Measurements from ENCODE around the gene PKMYT1.

Gene PKMYT1

DNA sequence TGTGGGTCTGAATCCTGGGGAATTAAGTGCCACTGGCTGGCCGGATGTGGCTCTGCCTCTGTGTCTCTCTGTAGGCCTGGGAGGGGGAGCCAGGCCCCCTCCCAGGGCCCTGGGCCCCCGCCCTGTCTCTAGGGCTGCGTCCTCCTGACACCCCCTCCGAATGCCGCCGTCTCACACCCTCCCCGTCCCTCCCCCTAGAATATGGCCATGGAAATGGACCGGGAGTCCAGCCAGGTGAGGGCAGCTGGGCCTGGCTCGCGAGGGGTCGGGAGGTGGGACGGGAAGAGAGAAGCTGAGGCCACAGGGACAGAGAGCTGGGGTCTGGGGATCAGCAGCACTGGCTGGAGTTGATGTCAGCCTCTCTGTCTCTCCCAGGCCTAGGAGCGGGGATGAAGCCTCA is 16.1 kb upstream of the PKMYT1 start:
- DNase-seq (ENCODE audit: low spot score), result no peak

DNA sequence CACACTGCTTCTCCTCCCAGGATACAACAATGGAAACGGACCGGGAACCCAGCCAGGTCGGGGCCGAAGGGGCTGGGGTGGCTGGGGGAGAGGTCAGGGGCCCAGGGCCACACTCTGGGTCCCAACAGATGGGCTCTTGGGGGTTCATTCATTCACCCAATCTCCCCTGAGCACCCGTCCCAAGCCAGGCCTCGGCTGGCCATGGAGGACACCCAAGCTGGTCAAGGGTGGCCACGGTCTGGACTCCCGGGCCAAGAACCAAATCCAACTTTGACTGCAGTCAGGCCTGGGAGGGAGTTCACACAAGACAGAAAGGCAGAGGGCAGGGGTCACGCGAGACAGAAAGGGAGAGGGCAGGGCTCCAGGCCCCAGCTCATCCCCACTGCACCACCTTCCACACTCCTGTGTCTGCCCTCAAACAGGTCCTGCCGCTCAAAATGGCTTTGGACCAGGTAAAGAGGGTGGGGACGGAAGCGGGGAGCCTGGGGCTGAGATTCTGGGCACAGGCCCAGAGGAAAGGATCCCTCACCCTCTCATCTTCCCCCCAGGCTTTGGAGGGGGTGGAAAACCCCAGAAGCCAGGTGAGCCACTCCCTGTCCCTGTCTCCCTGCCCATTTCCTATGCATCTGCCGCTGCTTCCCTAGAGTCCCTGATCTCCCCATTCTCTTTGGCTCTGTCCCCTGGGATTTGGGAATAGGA is 12.3 kb upstream of the PKMYT1 start:
- no peak for DNase-seq (ENCODE audit: low spot score)

DNA sequence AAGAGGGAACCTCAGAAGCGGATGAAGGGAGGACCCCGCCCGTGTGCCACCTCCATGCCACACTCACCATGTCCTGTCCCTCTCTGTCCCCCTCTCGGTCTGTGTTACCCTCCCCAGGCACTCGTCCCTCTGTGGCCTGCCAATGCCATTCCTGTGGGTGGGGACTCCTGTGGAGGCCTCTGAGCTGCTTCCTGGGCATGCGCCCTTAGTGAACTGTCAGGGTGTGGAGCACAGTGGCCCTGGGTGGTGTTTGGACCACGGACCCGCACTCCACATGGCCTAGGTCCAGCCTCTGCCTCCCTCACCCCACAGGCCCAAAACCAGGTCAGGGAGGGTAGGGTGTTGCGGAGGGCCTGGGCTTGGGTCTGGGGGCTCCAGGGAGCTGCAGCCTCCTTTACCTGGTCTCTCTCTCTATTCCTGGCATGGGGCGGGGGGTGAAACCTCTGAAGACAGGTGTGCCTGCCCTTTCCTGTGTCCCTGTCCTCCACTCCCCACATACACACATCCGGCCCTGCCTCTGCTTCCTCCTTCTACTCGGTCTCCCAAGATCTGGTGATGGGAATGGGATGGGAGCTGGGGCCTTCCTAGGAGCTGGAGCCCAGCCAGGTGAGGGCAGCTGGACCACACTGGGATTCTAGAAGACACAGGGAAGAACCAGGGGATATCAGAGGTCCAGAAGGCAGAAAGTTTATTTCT is 11.5 kb upstream of the PKMYT1 start:
- no peak for DNase-seq (ENCODE audit: low spot score)

DNA sequence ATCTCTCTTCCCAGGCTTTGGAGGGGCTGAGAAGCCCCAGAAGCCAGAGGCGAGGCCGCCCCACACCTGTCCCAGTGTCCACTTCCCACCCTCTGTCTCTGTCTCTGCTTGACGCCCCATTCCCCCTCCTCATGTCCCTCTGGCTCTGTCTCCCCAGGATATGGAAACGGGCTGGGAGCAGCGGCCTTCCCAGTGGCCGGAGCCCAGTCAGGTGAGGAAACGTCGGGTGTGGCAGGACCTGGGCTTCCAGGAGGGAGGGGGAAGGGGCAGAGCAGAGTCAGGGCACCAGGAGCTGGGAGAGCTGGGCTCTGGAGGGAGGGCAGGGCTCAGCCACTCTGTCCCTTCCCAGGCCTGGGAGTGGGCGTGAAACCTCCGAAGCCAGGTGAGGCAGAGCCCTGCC is 10.6 kb upstream of the PKMYT1 start:
- no peak for DNase-seq (ENCODE audit: low spot score)

DNA sequence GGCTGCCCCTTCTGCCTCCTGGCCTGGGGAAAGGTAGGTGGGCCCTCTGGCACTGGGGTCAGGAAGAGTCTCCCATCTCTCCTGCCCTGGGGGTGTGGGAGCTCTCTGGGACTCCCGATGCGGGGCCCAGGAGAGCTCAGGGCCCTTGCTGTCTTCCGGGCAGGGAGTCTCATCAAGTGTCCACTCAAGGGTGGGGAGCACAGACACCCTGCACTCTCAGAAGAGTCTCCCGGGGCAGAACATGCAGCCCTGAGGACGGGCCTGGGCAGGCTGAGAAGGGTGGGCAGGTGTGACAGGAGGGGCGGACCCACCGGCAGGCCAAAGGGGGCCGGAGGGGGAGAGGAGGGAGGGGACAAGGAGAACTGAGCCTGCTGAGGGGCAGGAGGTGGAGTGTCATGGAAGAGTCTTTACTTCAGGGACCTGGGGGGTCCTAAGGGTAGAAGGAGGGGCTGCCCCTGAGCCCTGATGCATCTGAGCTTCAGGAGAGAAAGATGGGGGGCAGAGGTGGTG is 8.4 kb upstream of the PKMYT1 start:
- no peak for DNase-seq (ENCODE audit: low spot score)

DNA sequence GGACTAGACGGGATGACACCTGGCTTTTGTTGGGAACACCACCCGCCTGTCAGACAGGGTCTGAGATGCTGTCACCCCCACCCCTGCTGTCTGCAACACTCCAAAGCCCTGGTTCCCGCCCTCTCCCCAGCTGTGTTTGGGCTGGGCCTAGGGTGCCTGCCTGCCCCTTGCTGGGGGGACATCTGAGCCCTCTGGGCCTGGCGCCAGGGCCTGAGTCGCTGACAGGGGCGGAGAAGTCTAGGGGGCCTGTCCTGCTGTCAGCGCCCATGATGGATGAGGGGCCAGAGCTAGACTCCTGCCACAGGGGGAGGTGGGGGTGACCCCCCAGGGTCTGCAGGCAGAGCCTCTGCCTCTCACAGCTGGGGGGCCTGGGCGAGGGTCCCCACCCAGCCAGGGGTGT is 7.6 kb upstream of the PKMYT1 start:
- no peak for DNase-seq (ENCODE audit: low spot score)

DNA sequence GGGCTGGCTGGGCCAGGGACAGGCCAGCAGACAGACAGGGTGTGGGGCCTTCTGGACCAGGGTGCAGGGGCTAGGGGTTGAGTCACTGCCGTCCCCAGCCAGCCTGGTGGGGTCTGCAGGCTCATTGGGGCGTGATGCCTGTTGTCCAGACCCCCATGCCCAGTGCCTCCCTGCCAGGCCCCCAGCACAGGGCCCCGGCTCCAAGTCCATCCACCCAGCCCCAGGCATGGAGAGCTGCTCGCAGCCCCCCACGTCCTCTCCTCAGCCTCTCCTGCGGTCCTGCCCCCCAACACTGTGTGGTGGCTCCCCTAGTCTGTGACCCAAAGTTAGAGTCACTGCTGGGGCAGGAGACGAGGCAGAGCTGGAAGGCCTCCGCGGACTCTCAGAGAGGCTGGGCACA is 7.0 kb upstream of the PKMYT1 start:
- DNase-seq (ENCODE audit: low spot score), result no peak

DNA sequence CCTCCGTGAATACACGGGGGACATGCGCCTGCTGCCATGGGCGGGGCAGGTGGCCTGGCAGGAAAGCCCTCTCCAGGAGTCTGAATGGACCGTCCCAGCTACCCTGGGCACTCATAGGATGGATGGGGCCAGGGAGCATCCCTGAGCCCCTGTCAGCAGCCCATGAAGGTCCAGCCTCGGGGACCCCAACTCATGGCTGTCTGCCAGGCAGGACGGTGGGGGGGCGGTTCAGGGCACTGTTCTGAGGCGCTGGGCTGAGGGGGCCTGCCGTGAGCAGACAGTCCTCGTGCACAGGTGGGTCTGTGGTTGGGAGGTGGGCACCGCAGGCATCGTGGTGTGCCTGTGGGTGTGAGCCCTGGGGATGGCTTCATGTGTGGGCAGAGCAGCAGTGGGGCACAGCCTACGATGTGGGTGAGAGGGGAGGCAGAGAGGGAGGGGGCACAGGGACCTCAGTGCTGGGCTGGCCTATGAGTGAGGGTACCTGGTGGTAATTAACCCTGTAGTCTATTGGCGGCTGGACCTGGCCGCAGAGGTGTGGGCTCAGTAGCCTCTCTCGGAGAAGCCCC is 6.5 kb upstream of the PKMYT1 start:
- DNase-seq (ENCODE audit: low spot score), result no peak

DNA sequence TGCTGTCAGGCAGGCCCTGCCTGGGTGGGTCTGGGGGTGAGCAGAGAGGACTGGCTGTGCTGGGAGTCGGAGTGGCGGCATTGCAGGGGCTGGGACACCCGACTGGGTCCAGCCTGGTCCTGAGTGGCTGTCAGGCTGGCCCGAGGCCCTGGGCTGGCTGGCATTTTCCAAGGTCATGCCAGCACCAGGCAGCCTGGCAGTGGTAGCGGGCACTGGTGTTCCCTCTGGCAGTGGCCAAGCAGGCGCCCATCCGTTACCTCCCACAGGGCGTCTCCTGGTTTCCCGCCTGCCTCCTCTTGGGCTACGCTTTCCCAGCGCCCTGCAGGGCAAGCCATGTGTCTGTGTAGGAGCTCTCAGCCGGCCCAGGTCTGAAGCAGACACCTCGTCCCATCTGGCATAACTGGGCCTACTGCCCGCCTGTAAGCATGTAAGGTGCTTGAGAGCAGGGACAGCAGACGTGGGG is 5.7 kb upstream of the PKMYT1 start:
- DNase-seq (ENCODE audit: low spot score), result peak; percentile 94

DNA sequence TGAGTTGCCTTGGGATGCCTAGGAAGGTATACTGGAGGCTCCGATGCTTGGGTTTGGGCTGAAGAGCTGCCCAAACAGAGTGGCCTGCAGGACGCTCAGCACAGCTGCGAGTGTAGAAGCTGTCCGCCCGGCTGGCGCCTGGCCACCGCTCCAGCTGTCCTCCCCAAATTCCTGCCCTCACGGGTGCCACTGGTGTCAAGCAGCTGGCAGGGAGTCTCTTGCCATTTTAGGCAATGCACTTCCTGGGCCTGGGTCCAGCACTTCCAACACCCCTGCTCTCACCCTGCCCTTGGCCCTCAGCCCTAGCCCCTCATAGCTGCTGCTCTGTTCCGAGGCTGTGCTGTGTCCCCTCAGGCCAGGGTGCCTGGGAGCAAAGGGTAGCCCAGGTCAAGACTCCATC is 5.2 kb upstream of the PKMYT1 start:
- no peak for DNase-seq (ENCODE audit: low spot score)

DNA sequence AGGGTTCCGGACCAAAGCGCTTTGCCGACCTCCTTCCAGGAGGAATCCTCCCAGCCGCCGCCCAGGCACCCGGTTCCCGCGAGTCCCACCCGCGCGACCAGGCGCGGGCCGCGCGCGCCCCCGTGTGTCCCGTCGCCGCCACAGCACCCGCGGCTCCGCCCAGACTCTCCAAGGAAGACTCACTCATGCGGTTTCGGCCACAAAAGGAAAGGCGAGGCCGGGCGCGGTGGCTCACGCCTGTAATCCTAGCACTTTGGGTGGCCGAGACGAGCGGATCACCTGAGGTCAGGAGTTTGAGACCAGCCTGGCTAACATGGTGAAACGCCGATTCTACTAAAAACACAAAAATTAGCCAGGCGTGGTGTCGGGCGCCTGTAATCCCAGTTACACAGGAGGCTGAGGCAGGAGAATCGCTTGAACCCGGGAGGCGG is 3.5 kb upstream of the PKMYT1 start:
- peak; percentile 74 for DNase-seq (ENCODE audit: low spot score)

DNA sequence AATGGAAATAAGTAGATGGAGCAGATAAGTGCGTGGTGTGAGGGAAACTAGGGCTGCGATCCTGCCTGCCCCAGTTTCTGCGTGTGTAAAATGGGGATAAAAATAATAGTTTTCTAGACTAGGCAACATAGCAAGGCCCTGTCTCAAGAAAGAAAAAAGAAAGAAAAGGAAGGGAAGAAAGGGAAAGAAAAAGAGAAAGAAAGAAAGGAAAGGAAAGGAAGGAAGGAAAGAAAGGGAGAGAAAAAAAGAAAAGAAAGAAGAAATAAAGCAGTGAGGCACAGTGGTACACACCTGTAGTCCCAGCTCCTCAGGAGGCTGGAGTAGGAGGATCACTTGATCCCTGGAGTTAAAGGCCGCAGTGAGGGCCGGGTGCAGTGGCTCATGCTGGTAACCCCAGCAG is 2.2 kb upstream of the PKMYT1 start:
- DNase-seq (ENCODE audit: low spot score), result no peak

DNA sequence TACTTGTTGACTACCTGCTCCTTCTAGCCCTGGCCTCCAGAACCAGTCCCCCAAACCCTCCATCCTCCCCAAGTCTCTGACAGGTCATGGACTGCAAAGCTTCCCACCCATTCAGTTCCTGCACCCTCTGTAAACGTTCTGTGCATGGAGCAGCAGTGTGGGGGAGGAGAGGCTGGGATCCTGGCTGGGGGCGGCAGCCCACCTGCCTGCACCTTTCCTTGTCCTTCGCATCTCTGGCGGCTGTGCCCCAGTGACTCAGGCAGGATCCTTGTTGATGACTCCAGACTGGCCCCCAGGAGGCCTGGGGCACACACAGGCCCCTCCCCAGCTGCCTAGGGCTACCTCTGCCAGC is 1.6 kb upstream of the PKMYT1 start:
- DNase-seq (ENCODE audit: low spot score), result no peak

DNA sequence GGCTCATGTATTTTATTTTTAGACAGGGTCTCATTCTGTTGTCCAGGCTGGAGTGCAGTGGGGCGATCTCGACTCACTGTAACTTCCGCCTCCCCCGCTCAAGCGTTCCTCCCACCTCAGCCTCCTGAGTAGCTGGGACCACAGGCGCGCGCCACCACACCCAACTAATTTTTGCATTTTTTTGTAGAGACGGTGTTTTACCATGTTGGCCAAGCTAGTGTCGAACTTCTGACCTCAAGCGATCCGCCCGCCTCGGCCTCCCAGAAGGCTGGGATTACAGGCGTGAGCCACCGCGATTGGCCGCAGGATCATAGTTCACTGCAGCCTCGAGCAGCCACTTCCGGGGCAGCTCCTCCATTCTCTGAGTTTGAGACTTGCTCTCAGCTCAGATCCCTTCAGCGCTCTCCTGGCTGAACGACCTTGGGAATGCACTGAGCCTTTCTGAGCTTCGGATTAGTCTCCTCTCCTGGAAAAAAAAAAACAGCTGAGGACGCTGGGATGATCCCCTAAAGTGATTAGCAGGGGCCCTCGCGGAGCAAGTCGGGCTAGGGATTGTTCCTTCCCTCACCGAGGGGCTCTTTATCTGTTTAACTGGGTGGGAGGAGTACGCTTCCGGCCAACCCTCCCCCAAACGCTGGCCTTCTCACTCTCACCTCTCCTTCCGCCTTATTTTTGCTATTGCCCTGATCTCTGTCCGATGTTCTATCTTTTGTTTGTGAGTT is 1.1 kb upstream of the PKMYT1 start:
- DNase-seq (ENCODE audit: low spot score), result no peak

DNA sequence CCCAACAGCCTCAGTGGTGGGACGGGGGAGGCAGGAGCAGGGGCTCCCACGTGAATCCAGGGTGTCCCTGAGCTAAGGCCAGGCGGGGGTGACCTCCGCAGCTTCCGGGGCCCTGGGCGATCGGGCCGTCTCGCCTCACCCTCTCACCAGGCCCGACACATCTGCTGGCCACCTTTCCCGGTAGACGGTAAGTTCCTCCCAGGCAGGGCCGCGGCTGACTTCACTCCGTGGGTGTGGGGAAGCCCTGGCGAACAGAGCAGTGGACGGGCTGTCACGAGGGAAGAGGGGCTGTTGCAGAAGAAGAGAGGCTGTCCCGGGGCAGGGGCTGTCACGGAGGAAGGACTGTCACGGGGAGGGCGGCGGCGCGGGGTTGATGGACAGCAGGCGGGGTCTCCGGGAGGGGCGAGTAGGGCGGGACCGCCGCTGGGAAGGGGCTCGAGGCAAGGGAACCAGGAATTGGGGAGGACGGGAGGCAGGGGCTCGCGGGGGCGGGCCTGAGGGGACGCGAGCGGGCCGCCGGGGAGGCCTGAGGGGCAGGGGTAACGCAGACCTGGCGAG is 498 bp downstream of the PKMYT1 start:
- no peak for DNase-seq (ENCODE audit: low spot score)

DNA sequence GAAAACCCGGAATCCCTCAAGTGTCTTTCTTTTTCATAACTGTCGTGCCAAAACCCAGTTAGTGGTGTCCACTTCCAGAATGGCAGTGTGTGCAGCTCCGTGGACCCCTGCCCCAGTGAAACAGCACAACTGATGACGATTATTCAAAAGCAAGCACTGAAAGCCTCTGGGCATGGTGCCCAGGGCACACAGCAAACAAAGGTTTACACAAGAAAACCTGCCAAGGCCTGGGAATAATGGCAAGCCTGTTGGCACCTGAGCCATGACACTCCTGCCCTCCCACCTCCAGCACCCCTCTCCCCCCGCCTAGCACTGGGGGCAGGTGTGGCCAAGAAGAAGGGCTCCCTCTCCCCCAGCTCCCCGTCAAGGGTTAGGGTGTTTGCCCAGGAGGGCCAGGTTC is 2.8 kb downstream of the PKMYT1 start:
- no peak for DNase-seq (ENCODE audit: low spot score)

DNA sequence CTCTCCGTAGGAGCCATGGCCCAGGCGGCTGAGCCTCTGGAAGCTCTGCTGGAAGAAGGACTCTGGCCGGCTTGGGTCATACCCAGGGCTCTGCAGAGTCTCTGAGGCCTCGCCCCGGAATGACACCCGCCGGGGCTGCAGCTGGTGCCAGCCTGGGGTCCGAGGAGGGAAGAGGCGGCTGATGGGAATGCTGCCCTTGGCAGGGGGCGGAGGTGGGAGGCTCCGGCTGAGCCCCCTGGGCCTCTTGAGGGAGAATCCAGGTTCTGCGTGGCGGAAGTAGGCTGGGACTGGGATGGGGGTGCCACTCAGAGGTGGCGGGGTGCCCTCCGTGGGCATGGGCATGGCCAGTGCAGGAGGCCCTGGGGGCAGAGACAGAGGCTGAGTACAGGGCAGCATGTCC is 3.6 kb downstream of the PKMYT1 start:
- no peak for DNase-seq (ENCODE audit: low spot score)

DNA sequence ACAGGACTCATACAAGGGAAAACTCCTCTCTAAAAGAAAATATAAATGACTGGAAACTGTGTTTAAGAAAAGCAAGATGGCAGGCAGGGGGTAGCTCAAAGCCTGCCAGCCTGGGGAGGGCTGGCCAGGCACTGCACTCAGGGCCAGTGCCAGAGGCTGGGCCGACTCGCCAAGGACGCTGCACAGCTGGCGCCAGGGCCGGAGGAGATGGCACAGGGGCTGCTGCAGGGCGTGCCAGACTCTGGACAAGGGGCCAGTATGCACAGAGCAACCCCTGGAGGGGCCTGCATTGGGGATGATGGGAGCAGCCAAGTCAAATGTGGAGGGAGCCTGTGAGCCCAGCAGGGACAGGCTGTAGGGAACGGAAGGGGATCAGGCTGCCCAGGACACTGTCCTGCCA is 4.0 kb downstream of the PKMYT1 start:
- DNase-seq (ENCODE audit: low spot score), result no peak

DNA sequence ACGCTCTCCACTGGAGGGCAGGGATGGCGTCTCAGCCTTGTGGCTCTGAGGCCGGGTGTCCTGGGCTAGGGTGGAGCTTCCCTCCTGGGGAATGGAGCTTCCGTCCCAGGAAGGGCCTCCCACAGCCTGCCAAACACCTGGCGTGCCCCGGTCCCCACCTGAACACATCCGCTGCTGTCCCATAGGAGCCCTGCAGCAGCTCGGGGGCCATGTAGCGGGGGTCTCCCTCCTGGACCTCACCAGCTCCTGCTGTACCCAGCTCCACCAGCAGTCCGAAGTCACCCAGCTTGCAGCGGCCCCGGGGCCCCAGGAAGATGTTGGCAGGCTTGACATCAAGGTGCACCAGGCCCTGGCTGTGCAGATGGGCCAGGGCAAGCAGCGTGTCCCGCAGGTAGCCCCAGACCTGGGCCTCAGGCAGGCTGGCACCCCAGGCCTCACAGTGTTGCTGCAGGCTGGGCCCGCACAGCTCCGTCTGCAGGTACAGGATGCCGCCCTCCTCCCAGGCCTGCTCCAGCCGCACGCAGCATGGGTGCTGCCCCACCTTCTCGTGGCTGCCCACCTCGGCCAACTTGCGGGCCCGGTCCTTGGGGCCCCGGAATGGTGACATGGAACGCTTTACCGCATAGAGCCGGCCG is 5.0 kb downstream of the PKMYT1 start:
- DNase-seq (ENCODE audit: low spot score), result no peak

DNA sequence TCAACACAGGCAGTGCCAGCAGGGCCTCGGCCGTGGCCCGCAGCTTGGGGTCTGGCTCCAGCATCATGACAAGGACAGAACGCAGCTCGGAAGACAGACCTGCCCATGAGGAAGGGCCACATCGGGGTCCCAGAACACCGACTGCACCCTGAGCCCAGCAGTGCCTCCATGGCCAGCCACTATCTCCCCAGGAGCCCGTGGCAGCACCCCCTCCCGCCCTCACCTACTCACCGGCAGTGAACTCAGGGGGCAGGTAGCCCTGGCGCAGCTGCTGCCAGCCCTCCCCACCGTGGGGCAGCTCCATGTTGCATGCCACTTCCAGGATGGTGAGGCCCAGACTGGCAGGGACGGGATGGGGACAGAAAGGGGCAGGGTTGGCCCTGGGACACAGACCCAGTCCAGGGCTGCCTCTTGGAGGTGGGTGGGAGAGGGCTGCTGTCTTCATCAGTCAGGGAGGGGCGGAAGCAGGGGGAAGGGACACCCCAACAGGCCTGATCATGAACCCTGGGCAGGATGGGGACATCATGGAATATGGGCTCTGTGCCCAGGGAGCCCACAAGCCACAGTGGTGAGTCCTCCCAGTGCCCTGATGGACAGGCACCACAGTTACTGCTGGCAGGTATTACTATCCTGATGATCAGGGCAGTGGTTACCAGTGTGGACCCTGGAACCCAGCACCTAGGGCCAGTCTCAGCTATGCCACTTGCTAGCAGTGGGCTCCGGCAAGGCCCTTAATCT is 5.8 kb downstream of the PKMYT1 start:
- no peak for DNase-seq (ENCODE audit: low spot score)

DNA sequence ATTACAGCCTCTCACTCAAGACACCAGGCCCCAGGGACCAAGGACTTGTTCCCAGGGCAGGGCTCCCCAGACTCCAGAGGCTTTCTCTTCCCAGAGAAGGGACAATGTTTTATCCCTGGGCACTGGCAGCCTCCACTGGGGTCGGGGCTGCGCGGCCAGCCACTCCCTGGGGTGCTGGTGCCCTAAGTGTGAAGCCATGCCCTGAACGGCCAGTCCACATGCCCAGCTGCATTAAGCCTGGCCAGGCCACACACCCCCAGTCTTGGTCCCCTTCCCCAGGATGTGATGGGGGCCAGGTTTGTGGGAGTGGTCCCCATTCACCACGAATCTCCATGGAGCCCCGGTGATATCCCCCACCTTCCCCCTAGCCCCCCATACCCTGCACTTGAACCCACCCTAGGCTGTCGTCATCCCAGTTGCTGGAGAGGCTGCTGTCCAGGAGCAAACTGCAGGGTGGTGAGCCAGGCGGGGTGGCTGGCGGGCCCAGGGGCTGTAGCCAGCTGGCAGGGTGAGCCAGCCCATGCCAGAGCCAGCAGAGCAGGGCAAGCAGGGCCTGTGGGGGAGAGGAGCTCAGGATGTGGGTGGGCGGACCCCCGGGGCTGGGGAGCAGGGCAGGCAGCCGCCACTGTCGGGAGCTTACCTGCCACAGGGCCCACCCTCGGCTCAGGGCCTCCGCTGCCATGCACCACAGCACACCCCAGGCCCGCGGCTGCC is 6.5 kb downstream of the PKMYT1 start:
- no peak for DNase-seq (ENCODE audit: low spot score)

Measured in cerebellar cortex (tissue), 1 donor.